ENCODE measurements around the gene SORBS2.

- TF ChIP-seq, protein P1, sequence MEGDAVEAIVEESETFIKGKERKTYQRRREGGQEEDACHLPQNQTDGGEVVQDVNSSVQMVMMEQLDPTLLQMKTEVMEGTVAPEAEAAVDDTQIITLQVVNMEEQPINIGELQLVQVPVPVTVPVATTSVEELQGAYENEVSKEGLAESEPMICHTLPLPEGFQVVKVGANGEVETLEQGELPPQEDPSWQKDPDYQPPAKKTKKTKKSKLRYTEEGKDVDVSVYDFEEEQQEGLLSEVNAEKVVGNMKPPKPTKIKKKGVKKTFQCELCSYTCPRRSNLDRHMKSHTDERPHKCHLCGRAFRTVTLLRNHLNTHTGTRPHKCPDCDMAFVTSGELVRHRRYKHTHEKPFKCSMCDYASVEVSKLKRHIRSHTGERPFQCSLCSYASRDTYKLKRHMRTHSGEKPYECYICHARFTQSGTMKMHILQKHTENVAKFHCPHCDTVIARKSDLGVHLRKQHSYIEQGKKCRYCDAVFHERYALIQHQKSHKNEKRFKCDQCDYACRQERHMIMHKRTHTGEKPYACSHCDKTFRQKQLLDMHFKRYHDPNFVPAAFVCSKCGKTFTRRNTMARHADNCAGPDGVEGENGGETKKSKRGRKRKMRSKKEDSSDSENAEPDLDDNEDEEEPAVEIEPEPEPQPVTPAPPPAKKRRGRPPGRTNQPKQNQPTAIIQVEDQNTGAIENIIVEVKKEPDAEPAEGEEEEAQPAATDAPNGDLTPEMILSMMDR (IDR thresholded peaks at IDR 0.05; ENCODE audit: low read depth, low read length) = no peak
- TF ChIP-seq EZH2phosphoT487 (IDR thresholded peaks at IDR 0.05; ENCODE audit: low read depth) = no peak
Measured at GRCh38 chr4:185700630-185701029, 111.4 kb downstream of the SORBS2 start.
